Superior temporal gyrus (tissue), 1 donor: ENCODE results near the gene IKBKE.
A peak's percentile ranks its signal among the peaks of the same experiment; 100 is the strongest.

Source experiments
- DNase-seq: peaks from one replicate; pipeline ENCODE4 v3.0.0-alpha.2; 2016; ENCODE audit errors: extremely low spot score

The IKBKE gene

DNA sequence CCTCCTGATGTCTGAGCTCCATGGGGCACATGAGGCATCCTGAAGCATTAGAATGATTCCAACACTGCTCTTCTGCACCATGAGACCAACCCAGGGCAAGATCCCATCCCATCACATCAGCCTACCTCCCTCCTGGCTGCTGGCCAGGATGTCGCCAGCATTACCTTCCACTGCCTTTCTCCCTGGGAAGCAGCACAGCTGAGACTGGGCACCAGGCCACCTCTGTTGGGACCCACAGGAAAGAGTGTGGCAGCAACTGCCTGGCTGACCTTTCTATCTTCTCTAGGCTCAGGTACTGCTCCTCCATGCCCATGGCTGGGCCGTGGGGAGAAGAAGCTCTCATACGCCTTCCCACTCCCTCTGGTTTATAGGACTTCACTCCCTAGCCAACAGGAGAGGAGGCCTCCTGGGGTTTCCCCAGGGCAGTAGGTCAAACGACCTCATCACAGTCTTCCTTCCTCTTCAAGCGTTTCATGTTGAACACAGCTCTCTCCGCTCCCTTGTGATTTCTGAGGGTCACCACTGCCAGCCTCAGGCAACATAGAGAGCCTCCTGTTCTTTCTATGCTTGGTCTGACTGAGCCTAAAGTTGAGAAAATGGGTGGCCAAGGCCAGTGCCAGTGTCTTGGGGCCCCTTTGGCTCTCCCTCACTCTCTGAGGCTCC, 26.0 kb downstream of the IKBKE start:
- DNase-seq = no peak

DNA sequence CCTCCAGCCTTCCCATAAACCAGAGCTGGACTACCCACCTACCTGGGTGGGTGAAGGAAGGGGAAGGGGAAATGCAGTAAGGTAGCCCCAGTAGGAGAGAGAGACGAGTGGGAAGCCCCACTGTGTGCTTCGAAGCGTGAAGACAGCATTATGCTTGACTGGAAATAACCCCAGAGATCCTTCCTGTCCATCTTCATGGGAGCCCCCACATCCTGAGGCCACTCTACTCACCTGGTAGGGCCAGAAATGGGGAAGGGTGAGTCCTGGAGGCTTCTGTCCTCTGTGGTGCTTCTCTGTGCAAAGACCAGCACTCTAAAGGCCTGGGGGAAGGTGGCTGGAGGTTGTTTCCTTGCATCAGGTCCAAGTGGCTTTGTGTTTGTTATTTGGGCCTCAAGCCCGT, 27.1 kb downstream of the IKBKE start:
- no peak for DNase-seq

DNA sequence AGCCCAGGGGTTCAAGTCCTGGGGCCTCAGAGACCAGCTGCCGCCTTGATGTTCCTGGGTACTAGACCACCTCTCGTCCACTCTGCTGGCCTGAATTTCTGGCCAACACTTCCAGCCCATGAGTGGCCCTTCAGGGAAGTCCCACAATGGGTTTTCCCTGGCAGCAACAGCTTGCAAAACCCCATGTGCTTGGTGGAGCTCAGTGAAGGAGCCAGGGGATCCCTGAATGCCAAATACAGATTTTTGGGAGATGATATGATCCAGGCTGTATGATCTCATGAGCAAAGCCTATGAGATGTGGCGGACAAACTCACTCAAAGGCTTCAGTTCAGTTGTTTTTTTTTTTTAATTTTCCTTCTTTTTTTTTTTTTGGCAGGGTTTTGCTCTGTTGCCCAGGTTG, 27.5 kb downstream of the IKBKE start:
- DNase-seq = no peak

DNA sequence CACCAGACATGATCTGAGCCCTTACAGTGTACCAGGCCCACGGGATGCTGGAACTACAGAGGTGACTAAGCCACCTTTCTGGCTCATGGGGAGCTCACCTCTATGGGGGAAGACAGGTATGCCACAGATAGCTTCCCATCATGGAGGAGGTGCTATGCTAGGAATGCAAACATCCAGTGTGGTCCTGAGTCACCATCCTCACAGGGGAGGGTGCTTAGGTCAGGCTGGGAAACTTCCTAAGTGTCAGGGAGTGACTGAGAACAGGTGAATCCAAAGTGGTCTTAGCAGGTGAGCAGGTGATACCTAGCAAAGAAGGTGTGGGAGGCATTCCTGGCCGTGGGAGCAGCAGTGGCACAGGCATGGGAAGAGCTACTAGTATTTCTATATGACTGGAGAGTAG, 28.4 kb downstream of the IKBKE start:
- no peak for DNase-seq

DNA sequence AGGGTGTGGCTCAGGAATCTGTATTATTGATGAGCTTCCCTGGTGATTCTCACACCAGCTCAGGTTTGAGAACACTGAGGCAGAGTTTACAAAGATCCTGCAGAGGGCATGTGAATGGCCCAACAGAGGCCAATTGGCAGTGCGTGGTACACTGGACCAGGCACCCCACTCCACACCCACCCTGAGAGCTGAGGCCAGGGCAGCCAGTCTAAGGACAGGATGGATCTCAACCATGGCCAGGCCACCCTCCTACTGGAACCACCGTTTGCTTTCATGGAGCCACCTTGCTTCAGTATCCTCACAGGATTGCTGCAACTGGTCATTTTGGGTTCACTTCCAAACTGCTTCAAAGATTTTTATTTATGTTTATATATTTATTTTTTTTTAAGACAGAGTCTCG, 29.8 kb downstream of the IKBKE start:
- DNase-seq = no peak

DNA sequence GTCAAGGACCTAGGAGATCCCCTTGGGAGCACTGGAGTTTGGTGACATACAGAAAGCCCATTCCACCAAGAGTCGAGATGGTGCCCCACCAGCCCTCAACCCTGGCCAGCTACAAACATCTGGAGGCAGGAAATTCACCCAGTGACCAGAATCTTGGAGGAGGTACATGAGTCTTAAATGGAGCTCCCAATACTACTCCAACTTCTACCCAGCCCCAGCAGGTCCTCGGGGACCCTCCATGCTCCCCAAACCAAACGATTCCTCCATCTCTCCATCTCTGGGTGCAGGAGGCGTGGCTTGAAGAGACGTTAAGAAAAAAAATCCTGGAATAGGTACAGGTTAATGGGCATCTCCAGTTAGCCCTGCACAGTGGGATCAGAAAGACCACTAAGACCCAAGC, 31.6 kb downstream of the IKBKE start:
- no peak for DNase-seq

DNA sequence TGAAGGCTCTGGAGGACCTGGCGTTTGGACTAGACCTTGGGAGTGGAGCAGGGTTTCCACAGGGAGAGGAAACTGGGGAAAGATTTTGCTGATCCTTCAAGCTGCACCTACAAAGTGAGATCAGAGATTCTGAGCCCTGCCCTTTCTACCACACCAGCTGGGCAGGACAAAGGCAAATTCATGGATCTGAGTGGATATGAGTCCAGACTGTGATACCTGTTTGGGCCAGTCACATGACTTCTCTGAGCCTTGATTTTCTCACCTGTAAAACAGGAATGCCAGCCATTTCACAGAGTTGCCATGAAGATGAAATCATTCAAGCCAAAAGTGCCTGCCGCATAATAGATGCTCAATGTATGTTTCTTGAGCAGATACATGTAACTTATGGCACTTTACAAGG, 32.1 kb downstream of the IKBKE start:
- no peak for DNase-seq

DNA sequence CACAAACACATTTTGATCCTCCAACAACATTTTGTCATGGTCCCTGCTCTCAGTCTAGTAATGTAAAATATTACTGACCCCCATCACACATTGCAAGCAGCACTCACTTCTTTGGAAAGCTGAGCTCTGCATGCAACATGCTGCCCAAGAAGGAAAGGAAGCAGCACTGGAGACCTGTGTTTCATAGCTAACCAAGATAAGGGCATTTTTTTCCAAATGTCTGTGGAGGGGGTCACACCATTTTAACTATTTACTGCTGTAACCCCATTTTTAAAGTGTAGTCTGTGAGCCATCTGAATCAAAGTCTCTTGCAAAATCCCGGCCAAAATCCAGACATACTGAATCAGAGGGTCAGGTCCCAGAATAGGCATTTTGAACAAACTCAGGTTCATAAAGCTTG, 32.5 kb downstream of the IKBKE start:
- DNase-seq = no peak

DNA sequence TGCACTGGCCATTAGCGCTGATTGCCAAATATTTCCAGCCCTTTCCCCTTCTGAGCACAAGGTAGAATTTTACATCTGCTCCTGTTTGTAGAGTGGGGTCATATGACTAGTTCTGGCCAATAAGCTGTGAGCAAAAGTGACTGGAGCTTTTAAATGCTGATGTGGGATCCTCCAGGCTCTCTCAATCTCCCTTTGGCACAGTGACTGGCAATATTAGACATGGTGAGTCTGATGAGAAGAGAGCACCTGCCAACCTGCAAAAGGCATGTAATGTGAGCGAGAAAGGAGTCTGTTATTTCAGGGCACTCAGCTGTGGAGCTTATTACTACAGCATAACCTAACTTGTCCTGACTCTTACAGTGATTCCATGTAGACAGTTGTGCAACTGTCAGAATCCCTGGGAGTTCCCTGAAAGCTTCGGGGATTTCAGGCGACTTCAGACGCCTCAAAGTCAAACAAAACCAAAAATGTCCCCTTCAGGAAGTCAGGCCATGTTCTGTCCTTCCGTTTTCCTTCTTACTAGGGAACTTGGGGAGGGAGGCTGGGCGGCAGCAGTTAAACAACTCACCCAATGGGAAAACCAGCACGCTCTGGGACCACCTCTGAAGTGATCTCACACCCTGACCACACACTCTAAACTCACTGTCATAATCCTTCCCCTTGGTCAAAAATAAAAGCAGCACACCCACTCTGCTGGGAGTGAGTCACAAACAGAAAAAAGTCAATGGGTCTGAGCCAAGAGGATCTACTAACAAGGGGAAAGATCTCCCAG, 33.5 kb downstream of the IKBKE start:
- DNase-seq = peak; percentile 52

DNA sequence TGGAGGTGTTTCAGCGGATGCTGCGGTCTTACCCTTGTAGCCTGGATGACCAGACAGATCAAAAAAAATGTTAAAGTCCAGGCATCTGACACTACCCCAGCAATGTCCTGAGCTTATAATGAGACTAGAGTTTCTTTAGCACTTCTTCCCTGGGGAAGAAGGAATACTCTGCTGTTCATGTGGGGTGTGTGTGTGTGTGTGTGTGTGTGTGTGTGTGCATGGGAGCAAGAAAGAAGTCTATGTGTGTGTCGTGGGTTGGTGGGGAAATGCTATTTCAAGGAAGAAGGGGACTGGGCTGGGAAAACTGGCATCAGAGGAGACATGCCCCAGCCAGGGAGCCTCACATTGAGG, 34.1 kb downstream of the IKBKE start:
- DNase-seq = no peak

DNA sequence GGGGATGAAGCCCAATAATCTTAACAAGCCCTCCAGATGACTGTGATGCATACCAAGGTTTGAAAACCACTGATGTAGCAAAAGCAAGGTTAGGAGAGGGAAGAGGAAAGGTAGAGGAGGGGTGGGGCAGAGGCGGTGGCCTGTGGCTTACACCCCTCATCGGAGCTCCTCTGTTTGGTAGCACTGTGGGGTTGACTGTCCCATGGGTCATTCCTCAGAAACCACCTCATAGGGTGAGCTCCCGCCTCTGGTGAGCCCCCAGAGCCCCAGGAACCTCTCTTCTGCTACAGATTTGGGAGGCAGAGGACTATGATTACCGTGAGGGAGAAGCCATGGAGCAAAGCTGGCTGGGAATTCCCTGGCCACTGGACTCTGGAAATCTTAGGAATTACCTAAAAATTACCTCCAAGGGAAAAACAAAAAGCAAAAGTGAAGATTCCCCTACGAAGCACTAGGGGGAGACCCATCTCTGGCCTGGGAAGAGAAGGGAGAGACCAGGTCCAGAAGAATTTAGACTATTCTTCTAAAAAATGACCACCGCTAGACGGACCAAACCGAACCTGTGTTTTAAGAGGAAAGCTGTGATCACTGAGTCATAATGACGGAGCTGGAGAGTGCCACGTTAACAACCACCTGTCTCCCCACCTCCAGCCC, 35.6 kb downstream of the IKBKE start:
- DNase-seq = peak; percentile 45

DNA sequence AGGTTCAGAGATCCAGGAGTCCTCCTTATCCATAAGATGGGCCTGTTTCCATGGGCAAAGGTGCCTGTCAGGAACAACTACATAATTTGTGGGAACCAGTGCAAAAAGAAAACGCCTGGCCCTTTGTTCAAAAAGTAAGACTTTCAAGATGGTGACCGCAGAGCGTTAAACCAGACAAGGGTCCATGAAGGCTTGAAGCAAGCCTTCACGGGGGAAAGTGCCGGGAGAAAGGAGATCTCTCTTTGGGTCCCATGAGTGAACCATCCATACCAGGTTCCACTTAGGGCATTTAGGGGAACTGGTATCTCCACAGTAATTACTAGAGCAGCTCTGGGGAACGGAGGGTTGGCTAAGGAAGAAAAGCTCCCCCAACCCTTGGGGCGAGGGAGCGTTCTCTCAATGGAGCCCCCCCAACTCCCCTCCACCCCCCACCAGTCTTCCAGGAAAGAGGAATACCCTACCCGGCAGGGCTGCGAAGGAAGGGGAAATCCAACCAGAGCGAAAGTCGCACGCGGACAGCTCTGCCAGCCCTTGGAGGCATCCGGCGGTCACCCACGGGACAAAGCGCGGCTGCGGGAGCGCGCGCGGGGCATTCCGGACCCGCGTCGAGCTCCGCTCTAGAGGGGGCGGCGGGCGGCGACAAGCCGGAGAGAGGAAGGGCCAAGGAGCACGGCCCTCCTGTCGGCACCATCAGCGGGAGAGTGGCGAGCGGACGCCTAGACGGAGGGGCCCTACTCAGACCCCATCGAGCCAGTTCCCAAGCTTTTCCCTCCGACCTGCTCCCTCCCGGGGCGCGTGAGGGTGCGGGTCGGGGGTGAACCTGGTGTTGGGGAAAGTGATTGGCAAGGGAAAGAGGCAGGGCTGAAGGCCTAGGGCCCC, 36.4 kb downstream of the IKBKE start:
- no peak for DNase-seq

DNA sequence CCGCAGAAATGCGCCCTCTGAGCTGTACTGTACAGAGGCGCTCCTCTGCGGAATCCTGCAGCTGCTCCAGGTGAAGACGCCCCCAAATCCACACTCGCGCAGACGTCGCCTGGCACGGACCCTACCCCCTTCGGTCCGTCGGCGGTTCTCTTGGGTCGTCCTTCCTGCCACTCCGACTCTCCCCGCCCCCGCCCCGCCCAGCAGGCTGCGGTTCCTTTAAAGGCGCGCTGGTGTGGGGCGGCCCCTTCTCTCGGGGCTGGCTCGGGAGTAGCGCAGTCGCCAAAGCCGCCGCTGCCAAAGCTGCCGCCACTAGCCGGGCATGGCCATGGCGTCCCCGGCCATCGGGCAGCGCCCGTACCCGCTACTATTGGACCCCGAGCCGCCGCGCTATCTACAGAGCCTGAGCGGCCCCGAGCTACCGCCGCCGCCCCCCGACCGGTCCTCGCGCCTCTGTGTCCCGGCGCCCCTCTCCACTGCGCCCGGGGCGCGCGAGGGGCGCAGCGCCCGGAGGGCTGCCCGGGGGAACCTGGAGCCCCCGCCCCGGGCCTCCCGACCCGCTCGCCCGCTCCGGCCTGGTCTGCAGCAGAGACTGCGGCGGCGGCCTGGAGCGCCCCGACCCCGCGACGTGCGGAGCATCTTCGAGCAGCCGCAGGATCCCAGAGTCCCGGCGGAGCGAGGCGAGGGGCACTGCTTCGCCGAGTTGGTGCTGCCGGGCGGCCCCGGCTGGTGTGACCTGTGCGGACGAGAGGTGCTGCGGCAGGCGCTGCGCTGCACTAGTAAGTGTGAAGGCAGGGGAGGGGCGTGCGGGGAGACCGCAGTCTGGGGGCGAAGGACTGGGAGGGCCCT, 37.2 kb downstream of the IKBKE start, which contains the start of gene RASSF5:
Gene RASSF5 (plus strand): TSS at position 248 of the 846 bp plus-strand sequence. CDS start 72 bp downstream, at position 320.
- no peak for DNase-seq

DNA sequence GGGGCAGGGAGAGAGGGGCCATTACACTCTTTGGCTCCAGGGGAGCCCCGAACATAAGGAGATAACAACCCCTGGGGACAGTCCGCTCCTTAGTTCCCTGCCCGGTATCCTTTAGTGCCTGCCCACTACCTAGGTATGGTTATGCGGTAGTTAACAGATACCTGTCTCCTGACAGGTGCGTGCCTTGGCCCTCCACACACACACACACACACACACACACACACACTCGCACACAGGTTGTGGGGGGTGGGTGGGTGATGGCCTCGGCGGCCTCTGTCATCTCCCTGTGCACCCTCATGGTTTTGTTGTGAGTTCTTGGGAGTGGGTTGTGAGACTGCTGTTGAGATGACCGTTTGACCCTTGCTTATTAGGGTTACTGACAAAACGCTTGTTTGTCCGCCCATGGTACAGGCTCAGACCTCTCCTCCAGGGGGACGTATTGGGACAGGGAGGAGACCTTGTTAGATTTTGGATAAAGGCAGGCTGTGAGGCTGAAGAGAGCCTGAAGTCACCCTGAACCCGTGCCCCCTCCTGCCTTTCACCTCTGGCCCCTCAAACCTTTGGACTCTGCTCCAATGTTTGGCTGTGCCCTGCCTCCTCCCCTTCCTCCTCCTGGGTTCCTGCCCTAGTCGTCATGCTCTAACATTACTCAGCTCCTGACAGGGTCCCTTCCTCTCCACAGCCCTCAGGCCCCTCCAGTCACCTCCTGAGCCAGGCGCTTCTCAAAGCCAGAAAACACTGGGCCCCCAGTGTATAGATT, 38.0 kb downstream of the IKBKE start:
- no peak for DNase-seq

DNA sequence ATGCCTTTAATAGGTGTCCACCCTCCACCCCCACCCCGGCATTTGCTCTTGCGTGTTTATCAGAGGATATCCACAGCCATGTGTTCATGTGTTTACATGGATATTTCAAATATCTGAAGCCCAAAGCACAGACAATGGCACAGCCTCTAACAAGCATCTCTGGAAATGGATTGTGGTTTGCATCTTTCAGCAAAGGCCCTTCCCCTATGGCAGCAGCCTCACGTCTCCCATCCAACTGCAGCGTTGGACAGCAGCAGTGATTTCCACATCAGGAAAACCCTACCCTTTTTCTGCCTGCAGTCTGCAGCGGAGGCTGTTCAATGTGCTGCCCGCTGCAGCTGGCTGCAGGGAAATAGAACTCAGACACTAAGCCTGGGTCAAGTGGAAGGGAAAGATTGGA, 38.7 kb downstream of the IKBKE start:
- no peak for DNase-seq

DNA sequence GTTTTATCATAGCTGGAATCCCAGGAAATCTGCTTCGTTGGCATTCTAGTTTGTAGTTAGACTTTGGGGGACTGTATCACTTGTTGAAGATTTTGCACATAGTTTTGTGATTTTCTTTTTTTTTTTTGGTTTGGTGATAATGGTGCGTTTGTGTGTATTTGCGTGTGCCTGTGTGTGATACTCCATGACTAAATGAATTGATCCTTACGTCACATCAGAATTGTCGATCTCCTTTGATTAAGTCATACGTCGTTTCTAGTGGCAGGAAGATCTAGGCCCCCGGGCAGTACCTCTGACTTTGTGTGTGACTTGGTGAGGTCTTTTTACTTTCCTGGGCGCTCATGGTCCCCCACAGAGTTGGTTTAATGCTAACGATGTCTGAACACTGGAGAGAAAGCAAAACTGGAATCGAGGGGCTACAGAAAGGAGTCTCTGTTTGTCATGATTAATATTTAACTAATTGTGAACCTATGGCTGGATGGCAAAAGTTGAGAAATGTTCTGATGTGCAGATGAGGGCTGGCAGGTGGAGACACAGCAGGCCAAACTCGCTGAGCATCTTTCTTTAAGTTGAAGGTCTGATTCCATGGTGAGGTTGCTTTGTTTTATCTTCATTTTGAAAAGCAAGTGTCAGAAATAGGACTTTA, 39.5 kb downstream of the IKBKE start:
- no peak for DNase-seq

DNA sequence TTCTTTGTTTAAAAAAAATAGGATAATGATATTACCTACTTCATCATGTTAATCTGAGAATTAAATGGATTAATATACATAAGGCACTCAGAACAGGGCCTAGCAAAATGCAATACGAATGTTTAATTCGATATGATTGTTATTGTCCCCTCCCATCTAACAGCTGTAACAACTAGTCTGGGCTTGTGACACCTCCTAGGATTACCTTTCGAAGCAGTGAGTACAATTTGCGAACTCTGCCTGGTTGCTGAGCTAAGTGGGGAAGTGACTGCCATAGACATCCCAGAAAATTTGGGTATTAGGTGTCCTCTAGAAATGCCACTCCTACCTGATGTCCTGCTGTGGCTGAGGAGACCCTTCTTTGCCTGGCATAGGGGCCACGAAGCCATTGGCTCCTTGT, 40.1 kb downstream of the IKBKE start:
- no peak for DNase-seq

DNA sequence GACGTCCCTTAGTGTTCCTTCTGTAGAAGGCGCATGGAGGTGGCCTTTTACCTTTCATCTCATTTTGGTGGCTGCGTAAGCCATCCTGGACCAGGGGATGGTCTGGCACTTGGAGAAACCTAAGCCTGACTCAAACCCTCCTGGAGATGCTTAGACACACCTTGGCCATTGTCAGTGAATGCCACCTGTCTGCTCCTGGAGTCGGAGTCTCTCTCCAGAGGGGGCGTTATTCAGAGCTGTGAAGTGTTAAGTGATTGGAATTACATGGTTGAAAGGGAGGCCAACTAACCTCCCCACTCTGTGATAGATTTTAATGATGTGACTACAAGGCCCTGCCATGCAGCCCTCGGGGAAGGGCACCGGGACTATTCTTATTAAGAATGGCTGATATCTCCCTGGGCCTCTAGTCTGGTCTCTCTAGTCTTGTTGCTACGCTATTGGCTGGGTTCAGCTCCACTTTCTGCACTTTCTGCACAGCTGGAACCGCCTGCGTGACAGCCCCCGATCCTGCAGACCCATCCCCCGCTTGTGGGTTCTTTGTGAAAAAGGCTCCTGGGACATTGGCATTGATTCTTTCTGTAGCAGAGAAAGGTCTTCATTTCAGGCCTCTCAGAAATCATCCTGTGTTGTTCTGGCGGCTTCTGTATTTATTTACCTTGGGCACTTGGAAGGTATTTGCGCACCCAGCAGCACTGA, 41.2 kb downstream of the IKBKE start:
- DNase-seq = no peak
